Measurements from ENCODE around the gene TRIP12. TPM values are rescaled to one million over a fixed set of nuclear protein-coding genes. Genes with fewer than 3 reads are reported as not detected.

The TRIP12 gene
- total and polyA plus RNA-seq, 2 of the 4 experiments (the other 2 are of a cell fraction) = 51.6 to 209 TPM

- Histone ChIP-seq H2BK15ac (ENCODE audit: low read depth, low read length) (no peak overlapping the region), H3K9me3 (ENCODE audit: control insufficient read depth, insufficient read depth, low read length) (no peaks in the 10 kb centered on the region), H4K8ac (ENCODE audit: low read depth in 2 of 2, low read length in 2 of 2) (no peak overlapping the region), H3K56ac (ENCODE audit: extremely low read depth, insufficient read depth, low read length) (no peak overlapping the region), H3K14ac (replicated peaks; ENCODE audit: low read depth, low read length) (no peak overlapping the region), H3K27me3 (ENCODE audit: control insufficient read depth, insufficient read depth, low read length) (no peaks in the 10 kb centered on the region), H3K4me1 (ENCODE audit: control insufficient read depth, insufficient read depth, low read length) (peaks cover 4% of the 10 kb centered on the region; the same call in 1 of the 2 replicates), H3K36me3 (ENCODE audit: control insufficient read depth, insufficient read depth, low read length) (no peaks in the 10 kb centered on the region), H4K20me1 (ENCODE audit: insufficient read depth, low read length) (no peaks in the 10 kb centered on the region), H3K4me2 (ENCODE audit: low read depth, low read length) (no peak overlapping the region), H2BK20ac (ENCODE audit: low read depth, low read length) (no peak overlapping the region), H3K18ac (ENCODE audit: low read depth, low read length) (no peak overlapping the region), H2AFZ (replicated peaks; ENCODE audit: low read length, poor library complexity) (no peak overlapping the region), H2AK5ac (ENCODE audit: low read depth, low read length) (no peak overlapping the region), H2BK5ac (ENCODE audit: low read depth, low read length, poor library complexity, severe bottlenecking) (no peak overlapping the region), H3K9ac (ENCODE audit: low read depth, low read length) (no peak overlapping the region), H3K79me1 (ENCODE audit: low read depth in 1 of 2, low read length in 2 of 2) (no peaks in the 10 kb centered on the region), H4K91ac (ENCODE audit: insufficient read depth, low read depth, low read length) (no peak overlapping the region), H2AK9ac (replicated peaks; ENCODE audit: low read depth, low read length, poor library complexity) (no peak overlapping the region), H4K5ac (ENCODE audit: low read depth, low read length) (no peak overlapping the region), H3K27ac (ENCODE audit: insufficient read depth, low read length) (no peak overlapping the region), H2BK120ac (ENCODE audit: low read depth, low read length) (no peak overlapping the region), H3K4me3 (ENCODE audit: insufficient read depth, low read depth, low read length) (no peak overlapping the region), H3K23ac (ENCODE audit: low read depth, low read length) (no peak overlapping the region), H3K9me1 (ENCODE audit: insufficient read depth, low read length) (no peaks in the 10 kb centered on the region), H3K4ac (ENCODE audit: low read depth, low read length) (no peak overlapping the region)
- DNase-seq (no peak), ATAC-seq (ENCODE audit: low read depth) (no peak)
- intact Hi-C loops (cut with micrococcal nuclease) (no loop called here), in situ Hi-C loops (cut with MboI; ENCODE audit: low sequenced_read_pairs) (no loop called here), dilution Hi-C loops (cut with HindIII; ENCODE audit: low sequenced_read_pairs, unreplicated experiment) (no loop called here)
- TF ChIP-seq USF2 (IDR thresholded peaks at IDR 0.05; ENCODE audit: low read depth, low read length) (no peak), MAFK (IDR thresholded peaks at IDR 0.05; ENCODE audit: low read depth, low read length) (peak; percentile 20; the same call in 1 of the 2 replicates)
- BruUV-seq (replicated peaks) = no TSS peak
- no CpG with 5 or more reads among the region's 5 CpGs for WGBS, 2 experiments (ENCODE audit: extremely low coverage in 2 of 2, insufficient read length in 1 of 2)
- POLR2A ChIA-PET (ENCODE audit: unreplicated experiment) = no interaction called here
- CTCF ChIA-PET = no interaction called here
These were observed 190.4 kb downstream of the TRIP12 start for GRCh38 chr2:229731363-229731762.
